Neural cell (in vitro differentiated cells): ENCODE data around the gene HOXA7. TPM values are rescaled to one million over a fixed set of nuclear protein-coding genes. Genes with fewer than 3 reads are reported as not detected.

ENCODE experiments used
- H2AFZ ChIP-seq: fragments of 200-600, 300-800 bp; sonication (generic), shearing (Covaris generic); 2 replicates; pipeline ENCODE4 v1.6.0; 2014; ENCODE audit warnings: low read depth, mild to moderate bottlenecking, antibody characterized with exemption, low read length, moderate library complexity
- H3F3A ChIP-seq: fragments of 200-600 bp; shearing (Covaris generic); 2 replicates; pipeline ENCODE4 v1.6.1; 2016; ENCODE audit warnings: mild to moderate bottlenecking, moderate library complexity, mixed read lengths, antibody characterized with exemption, low read length; ENCODE audit not compliant: insufficient read depth, poor library complexity, severe bottlenecking
- H3K27ac ChIP-seq: fragments of 200-600, 300-800 bp; sonication (generic), shearing (Covaris generic); 2 replicates; pipeline ENCODE4 v1.5.1; 2014; ENCODE audit warnings: mild to moderate bottlenecking, low read length, moderate library complexity
- H3K27me3 ChIP-seq: fragments of 300-800, 200-600 bp; sonication (generic), shearing (Covaris generic); 2 replicates; pipeline ENCODE4 v1.6.0; 2014; ENCODE audit warnings: mild to moderate bottlenecking, low read depth, low read length, moderate library complexity; ENCODE audit not compliant: insufficient read depth
- H3K36me3 ChIP-seq: fragments of 300-800, 200-600 bp; sonication (generic), shearing (Covaris generic); 2 replicates; pipeline ENCODE4 v1.5.1; 2014; ENCODE audit warnings: mild to moderate bottlenecking, antibody characterized with exemption, low read length, moderate library complexity; ENCODE audit not compliant: insufficient read depth
- H3K4me2 ChIP-seq: fragments of 300-800, 200-600 bp; sonication (generic), shearing (Covaris generic); 2 replicates; pipeline ENCODE4 v1.6.0; 2014; ENCODE audit warnings: mild to moderate bottlenecking, low read length
- H3K4me3 ChIP-seq: fragments of 300-800, 200-600 bp; sonication (generic), shearing (Covaris generic); 2 replicates; pipeline ENCODE4 v1.5.1; 2014; ENCODE audit warnings: mild to moderate bottlenecking, low read length, moderate library complexity
- H3K79me2 ChIP-seq: fragments of 200-600 bp; shearing (Covaris generic); replicated peaks from 2 replicates; pipeline ENCODE4 v1.6.0; 2014; ENCODE audit warnings: mild to moderate bottlenecking, low read length, moderate library complexity; ENCODE audit not compliant: insufficient read depth
- H3K9ac ChIP-seq: fragments of 300-800, 200-600 bp; sonication (generic), shearing (Covaris generic); 2 replicates; pipeline ENCODE4 v1.6.1; 2016; ENCODE audit warnings: mild to moderate bottlenecking, low read length, mixed read lengths
- H3K9me2 ChIP-seq: fragments of 200-600 bp; shearing (Covaris generic); 2 replicates; pipeline ENCODE4 v1.6.1; 2016; ENCODE audit warnings: mild to moderate bottlenecking, low read length, mixed read lengths; ENCODE audit not compliant: insufficient read depth
- H3K9me3 ChIP-seq: fragments of 200-600, 300-800 bp; sonication (generic), shearing (Covaris generic); 2 replicates; pipeline ENCODE4 v1.6.1; 2016; ENCODE audit warnings: mild to moderate bottlenecking, mixed run types, low read length, moderate library complexity, mixed read lengths
- H4K20me1 ChIP-seq: fragments of 200-600 bp; shearing (Covaris generic); 2 replicates; pipeline ENCODE4 v1.6.1; 2016; ENCODE audit warnings: mild to moderate bottlenecking, mixed run types; ENCODE audit not compliant: insufficient read depth
- EP300 ChIP-seq: fragments of 450-650 bp; conservative IDR thresholded peaks from 2 replicates; pipeline ENCODE4 v1.6.1; 2014; ENCODE audit warnings: antibody characterized with exemption, mild to moderate bottlenecking, moderate library complexity; ENCODE audit not compliant: poor library complexity, severe bottlenecking
- EZH2 ChIP-seq: fragments of 200-600, 300-800 bp; shearing (Covaris generic), sonication (generic); IDR thresholded peaks from 2 replicates; pipeline ENCODE4 v1.6.1; 2014; ENCODE audit warnings: antibody characterized with exemption, low read length, borderline replicate concordance, mild to moderate bottlenecking; ENCODE audit not compliant: insufficient read depth, poor library complexity, severe bottlenecking
- MXI1 ChIP-seq: fragments of 450-650 bp; conservative IDR thresholded peaks from 2 replicates; pipeline ENCODE4 v1.6.1; 2014; ENCODE audit warnings: antibody characterized with exemption, mild to moderate bottlenecking; ENCODE audit not compliant: poor library complexity, severe bottlenecking
- POLR2AphosphoS5 ChIP-seq: IDR thresholded peaks from 2 replicates; pipeline ENCODE4 v1.6.1; 2012
- RAD21 ChIP-seq: fragments of 450-650 bp; conservative IDR thresholded peaks from 2 replicates; pipeline ENCODE4 v1.6.1; 2014; ENCODE audit warnings: antibody characterized with exemption, mild to moderate bottlenecking, moderate library complexity
- SMC3 ChIP-seq: fragments of 450-650 bp; conservative IDR thresholded peaks from 2 replicates; pipeline ENCODE4 v1.6.1; 2014; ENCODE audit warnings: antibody characterized with exemption, mild to moderate bottlenecking, moderate library complexity; ENCODE audit not compliant: poor library complexity
- TAF1 ChIP-seq: IDR thresholded peaks from 2 replicates; pipeline ENCODE4 v1.6.1; 2012; ENCODE audit warnings: low read depth
- polyA plus RNA-seq: library from polyadenylated mRNA; depleted of rRNA; stranded (reverse); fragments of >200 nt; gene quantifications from 2 replicates; pipeline ENCODE4 v1.2.3, GENCODE V29; 2014
- TF ChIP-seq, protein P1 (sequence below): IDR thresholded peaks from 2 replicates; pipeline ENCODE4 v1.6.1; 2012; ENCODE audit warnings: borderline replicate concordance
- TF ChIP-seq, protein P2 (sequence below): fragments of 450-650 bp; IDR thresholded peaks from 2 replicates; pipeline ENCODE4 v1.5.1; 2014; ENCODE audit warnings: antibody characterized with exemption, mild to moderate bottlenecking, moderate library complexity; ENCODE audit not compliant: poor library complexity, severe bottlenecking

HOXA7 gene
- polyA plus RNA-seq, 1 donor from 2014 or later, result not detected

DNA sequence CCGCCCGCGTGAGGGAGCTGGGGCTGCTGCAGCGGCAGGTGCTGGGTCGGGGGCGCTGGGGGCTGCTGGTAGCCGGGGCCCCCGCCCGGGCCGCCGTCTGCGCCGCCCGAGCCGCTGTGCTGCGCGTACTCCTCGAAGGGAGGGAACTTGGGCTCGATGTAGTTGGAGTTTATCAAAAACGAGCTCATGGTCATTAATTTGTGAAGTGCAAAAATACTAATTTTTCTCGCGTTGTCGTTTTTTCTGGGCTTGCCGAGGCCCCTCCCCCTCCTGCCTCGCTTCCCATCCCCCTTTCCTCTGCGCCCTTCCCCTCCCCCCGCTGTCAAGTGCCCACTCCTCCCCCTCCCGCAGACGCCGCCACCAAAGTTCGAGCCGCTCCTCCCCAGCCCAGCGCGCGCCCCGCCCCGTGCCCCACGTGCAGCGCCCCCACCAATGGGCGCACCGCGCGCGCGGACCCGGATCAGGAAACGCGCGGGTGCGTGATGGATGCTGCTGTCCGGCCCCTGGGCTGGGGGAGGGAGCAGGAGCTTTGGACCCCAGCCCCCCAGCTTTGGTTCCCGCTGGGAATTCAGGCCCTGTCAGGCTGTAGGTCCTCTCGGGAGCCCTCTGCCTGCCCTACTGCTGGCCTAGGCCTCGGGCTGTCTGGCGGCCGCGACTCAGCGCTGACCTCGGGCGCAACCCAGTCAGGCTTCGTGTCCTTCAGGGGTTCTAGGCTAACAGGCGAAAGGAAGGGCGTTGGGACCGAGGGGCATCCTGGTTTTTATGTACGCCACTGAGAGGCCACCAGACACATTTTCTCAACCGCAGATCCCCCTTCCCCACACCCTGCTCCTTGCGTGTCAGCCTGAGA, 25.7 kb downstream of the HOXA7 start, which contains the start of gene HOXA4:
Gene HOXA4 (minus strand): TSS at position 218 of the 850 bp plus-strand sequence. CDS start 24 bp downstream, at position 194.
- no peak within 1 kb of the TSS for H2AFZ ChIP-seq

DNA sequence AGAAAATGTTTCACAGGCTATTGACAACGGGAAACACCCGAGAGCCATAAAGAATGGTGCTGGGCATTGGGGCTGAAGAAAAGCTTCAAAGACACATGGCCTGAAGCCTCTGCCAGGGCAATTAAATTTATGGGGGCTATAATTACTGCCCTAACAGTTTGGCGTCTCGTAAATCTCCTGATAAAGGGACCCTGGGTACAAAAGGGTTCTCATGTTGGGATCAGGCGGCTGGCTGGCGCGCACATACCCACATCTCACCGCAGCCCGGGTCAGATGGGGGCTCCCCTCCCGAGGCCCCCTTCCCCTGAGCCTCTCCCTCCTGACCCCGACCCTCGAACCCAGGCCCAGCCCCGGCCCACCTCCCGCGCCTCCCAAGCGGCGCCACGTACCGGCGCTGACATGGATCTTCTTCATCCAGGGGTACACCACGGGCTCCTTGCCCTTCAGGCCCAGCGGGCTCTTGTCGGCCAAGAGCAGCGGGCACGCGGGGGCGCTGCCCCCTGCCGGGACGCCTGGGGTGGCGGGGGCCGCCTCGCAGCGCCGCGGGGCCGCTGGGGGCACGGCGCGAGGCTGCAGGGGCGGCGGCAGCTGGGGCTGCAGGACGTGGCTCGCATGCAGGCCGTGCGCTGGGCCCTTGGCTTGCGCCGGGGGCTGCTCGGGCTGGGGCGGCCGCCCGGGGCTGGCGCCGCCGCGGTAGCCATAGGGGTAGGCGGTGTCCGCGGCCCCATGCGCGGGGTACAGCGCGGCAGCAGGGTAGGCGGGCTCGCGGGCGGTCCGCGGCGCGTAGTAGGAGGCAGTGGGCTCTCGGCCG, 26.5 kb downstream of the HOXA7 start:
- Histone ChIP-seq H3K9me3 (peaks cover 16% of the 10 kb centered on the region), H2AFZ (no peak overlapping the region), H3K4me2 (no peak overlapping the region), H3K9me2 (no peaks in the 10 kb centered on the region), H4K20me1 (no peaks in the 10 kb centered on the region), H3K36me3 (no peaks in the 10 kb centered on the region), H3K4me3 (no peak overlapping the region), H3K27me3 (peaks cover 98% of the 10 kb centered on the region), H3K79me2 (no peaks in the 10 kb centered on the region), H3F3A (no peaks in the 10 kb centered on the region), H3K9ac (no peak overlapping the region), H3K27ac (no peak overlapping the region)
- TF ChIP-seq MXI1 (no peak), POLR2AphosphoS5 (no peak), TAF1 (no peak), EP300 (no peak), RAD21 (no peak), EZH2 (no peak), SMC3 (no peak)
- TF ChIP-seq, protein P1, sequence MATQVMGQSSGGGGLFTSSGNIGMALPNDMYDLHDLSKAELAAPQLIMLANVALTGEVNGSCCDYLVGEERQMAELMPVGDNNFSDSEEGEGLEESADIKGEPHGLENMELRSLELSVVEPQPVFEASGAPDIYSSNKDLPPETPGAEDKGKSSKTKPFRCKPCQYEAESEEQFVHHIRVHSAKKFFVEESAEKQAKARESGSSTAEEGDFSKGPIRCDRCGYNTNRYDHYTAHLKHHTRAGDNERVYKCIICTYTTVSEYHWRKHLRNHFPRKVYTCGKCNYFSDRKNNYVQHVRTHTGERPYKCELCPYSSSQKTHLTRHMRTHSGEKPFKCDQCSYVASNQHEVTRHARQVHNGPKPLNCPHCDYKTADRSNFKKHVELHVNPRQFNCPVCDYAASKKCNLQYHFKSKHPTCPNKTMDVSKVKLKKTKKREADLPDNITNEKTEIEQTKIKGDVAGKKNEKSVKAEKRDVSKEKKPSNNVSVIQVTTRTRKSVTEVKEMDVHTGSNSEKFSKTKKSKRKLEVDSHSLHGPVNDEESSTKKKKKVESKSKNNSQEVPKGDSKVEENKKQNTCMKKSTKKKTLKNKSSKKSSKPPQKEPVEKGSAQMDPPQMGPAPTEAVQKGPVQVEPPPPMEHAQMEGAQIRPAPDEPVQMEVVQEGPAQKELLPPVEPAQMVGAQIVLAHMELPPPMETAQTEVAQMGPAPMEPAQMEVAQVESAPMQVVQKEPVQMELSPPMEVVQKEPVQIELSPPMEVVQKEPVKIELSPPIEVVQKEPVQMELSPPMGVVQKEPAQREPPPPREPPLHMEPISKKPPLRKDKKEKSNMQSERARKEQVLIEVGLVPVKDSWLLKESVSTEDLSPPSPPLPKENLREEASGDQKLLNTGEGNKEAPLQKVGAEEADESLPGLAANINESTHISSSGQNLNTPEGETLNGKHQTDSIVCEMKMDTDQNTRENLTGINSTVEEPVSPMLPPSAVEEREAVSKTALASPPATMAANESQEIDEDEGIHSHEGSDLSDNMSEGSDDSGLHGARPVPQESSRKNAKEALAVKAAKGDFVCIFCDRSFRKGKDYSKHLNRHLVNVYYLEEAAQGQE, result no peak
- TF ChIP-seq, protein P2, sequence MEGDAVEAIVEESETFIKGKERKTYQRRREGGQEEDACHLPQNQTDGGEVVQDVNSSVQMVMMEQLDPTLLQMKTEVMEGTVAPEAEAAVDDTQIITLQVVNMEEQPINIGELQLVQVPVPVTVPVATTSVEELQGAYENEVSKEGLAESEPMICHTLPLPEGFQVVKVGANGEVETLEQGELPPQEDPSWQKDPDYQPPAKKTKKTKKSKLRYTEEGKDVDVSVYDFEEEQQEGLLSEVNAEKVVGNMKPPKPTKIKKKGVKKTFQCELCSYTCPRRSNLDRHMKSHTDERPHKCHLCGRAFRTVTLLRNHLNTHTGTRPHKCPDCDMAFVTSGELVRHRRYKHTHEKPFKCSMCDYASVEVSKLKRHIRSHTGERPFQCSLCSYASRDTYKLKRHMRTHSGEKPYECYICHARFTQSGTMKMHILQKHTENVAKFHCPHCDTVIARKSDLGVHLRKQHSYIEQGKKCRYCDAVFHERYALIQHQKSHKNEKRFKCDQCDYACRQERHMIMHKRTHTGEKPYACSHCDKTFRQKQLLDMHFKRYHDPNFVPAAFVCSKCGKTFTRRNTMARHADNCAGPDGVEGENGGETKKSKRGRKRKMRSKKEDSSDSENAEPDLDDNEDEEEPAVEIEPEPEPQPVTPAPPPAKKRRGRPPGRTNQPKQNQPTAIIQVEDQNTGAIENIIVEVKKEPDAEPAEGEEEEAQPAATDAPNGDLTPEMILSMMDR, result no peak

More for the DNA sequence above, 25.7 kb downstream of the HOXA7 start, which contains the start of gene HOXA4:
- no peaks in the 10 kb centered on the region for H3K79me2 ChIP-seq
- H3K4me2 ChIP-seq, result no peak within 1 kb of the TSS
- peaks cover 16% of the 10 kb centered on the region for H3K9me3 ChIP-seq
- peak within 1 kb of the TSS; percentile 62 for H3K4me3 ChIP-seq
- no peaks in the 10 kb centered on the region for H3F3A ChIP-seq
- peaks cover 98% of the 10 kb centered on the region for H3K27me3 ChIP-seq
- TF ChIP-seq TAF1 (no peak), EZH2 (peak; percentile 45), SMC3 (no peak), POLR2AphosphoS5 (no peak), MXI1 (no peak), EP300 (no peak)
- no peak within 1 kb of the TSS for H3K9ac ChIP-seq
- H3K27ac ChIP-seq, result no peak within 1 kb of the TSS
- H4K20me1 ChIP-seq, result no peaks in the 10 kb centered on the region
- no peaks in the 10 kb centered on the region for H3K36me3 ChIP-seq
- no peaks in the 10 kb centered on the region for H3K9me2 ChIP-seq
